ENCODE results near the gene TCERG1L.

TCERG1L gene

GRCh38 chr10:131124945-131125344 lies 186.6 kb downstream of the TCERG1L start:
- no peak overlapping the region for H2AK5ac ChIP-seq (ENCODE audit: low read length, severe bottlenecking)
- no peaks in the 10 kb centered on the region for H3K36me3 ChIP-seq (ENCODE audit: control insufficient read depth in 1 of 2, insufficient read depth in 2 of 2, low read depth in 1 of 2, low read length in 2 of 2)
- H2BK12ac ChIP-seq (ENCODE audit: low read length in 2 of 2), result no peak overlapping the region
- no peak overlapping the region for H3K9ac ChIP-seq (ENCODE audit: low read length)
- DNase-seq, result no peak
- H2BK5ac ChIP-seq (ENCODE audit: low read depth, low read length, poor library complexity, severe bottlenecking), result no peak overlapping the region
- H2BK120ac ChIP-seq (ENCODE audit: low read depth, low read length), result no peak overlapping the region
- H3K27me3 ChIP-seq (ENCODE audit: control insufficient read depth in 1 of 2, insufficient read depth in 1 of 2, low read length in 2 of 2), result no peaks in the 10 kb centered on the region
- no peak overlapping the region for H3K4me2 ChIP-seq (ENCODE audit: low read length, poor library complexity, severe bottlenecking)
- H4K8ac ChIP-seq (ENCODE audit: low read length), result no peak overlapping the region
- H3K4ac ChIP-seq (ENCODE audit: low read depth in 1 of 2, low read length in 2 of 2), result no peak overlapping the region
- no peak overlapping the region for H3K18ac ChIP-seq (ENCODE audit: low read depth in 1 of 2, low read length in 2 of 2)
- H3K27ac ChIP-seq (ENCODE audit: low read length, poor library complexity, severe bottlenecking), result no peak overlapping the region
- peaks cover 2% of the 10 kb centered on the region for H3K9me3 ChIP-seq (ENCODE audit: control insufficient read depth, low read length)
- H3K14ac ChIP-seq (ENCODE audit: low read length in 2 of 2), result no peak overlapping the region
- H2AFZ ChIP-seq (ENCODE audit: low read depth, low read length), result no peak overlapping the region
- H3K4me3 ChIP-seq (ENCODE audit: insufficient read depth in 1 of 2, low read depth in 1 of 2, low read length in 2 of 2), result no peak overlapping the region
- no peaks in the 10 kb centered on the region for H3K79me1 ChIP-seq (replicated peaks; ENCODE audit: low read length, poor library complexity, severe bottlenecking)
- H3K4me1 ChIP-seq (ENCODE audit: control insufficient read depth, insufficient read depth, low read depth, low read length), result no peaks in the 10 kb centered on the region
- H3K23ac ChIP-seq (ENCODE audit: low read length in 2 of 2), result no peak overlapping the region
- no peak overlapping the region for H4K91ac ChIP-seq (ENCODE audit: low read length)
- H2BK15ac ChIP-seq (ENCODE audit: low read depth, poor library complexity, severe bottlenecking), result no peak overlapping the region

GRCh38 chr10:131123496-131123895 lies 188.0 kb downstream of the TCERG1L start:
- Histone ChIP-seq H2BK120ac (ENCODE audit: low read depth, low read length) (no peak overlapping the region), H3K4ac (ENCODE audit: low read depth in 1 of 2, low read length in 2 of 2) (no peak overlapping the region), H3K4me3 (ENCODE audit: insufficient read depth in 1 of 2, low read depth in 1 of 2, low read length in 2 of 2) (no peak overlapping the region), H3K18ac (ENCODE audit: low read depth in 1 of 2, low read length in 2 of 2) (no peak overlapping the region), H2AFZ (ENCODE audit: low read depth, low read length) (no peak overlapping the region), H3K9me3 (ENCODE audit: control insufficient read depth, low read length) (peaks cover 2% of the 10 kb centered on the region), H3K79me1 (replicated peaks; ENCODE audit: low read length, poor library complexity, severe bottlenecking) (no peaks in the 10 kb centered on the region), H3K4me2 (ENCODE audit: low read length, poor library complexity, severe bottlenecking) (no peak overlapping the region), H4K91ac (ENCODE audit: low read length) (no peak overlapping the region), H4K8ac (ENCODE audit: low read length) (no peak overlapping the region), H3K36me3 (ENCODE audit: control insufficient read depth in 1 of 2, insufficient read depth in 2 of 2, low read depth in 1 of 2, low read length in 2 of 2) (no peaks in the 10 kb centered on the region), H2BK5ac (ENCODE audit: low read depth, low read length, poor library complexity, severe bottlenecking) (no peak overlapping the region), H3K27me3 (ENCODE audit: control insufficient read depth in 1 of 2, insufficient read depth in 1 of 2, low read length in 2 of 2) (no peaks in the 10 kb centered on the region), H2BK15ac (ENCODE audit: low read depth, poor library complexity, severe bottlenecking) (no peak overlapping the region), H3K23ac (ENCODE audit: low read length in 2 of 2) (no peak overlapping the region), H3K27ac (ENCODE audit: low read length, poor library complexity, severe bottlenecking) (no peak overlapping the region), H2BK12ac (ENCODE audit: low read length in 2 of 2) (no peak overlapping the region), H2AK5ac (ENCODE audit: low read length, severe bottlenecking) (no peak overlapping the region), H3K9ac (ENCODE audit: low read length) (no peak overlapping the region), H3K14ac (ENCODE audit: low read length in 2 of 2) (no peak overlapping the region), H3K4me1 (ENCODE audit: control insufficient read depth, insufficient read depth, low read depth, low read length) (no peaks in the 10 kb centered on the region)
- 85% methylated on average over 11 of the region's 11 CpGs for WGBS
- DNase-seq, result no peak

- H3K14ac ChIP-seq (ENCODE audit: low read length in 2 of 2), result no peak overlapping the region
- WGBS, result 82% methylated on average over 11 of the region's 11 CpGs
- no peaks in the 10 kb centered on the region for H3K4me1 ChIP-seq (ENCODE audit: control insufficient read depth, insufficient read depth, low read depth, low read length)
- no peak overlapping the region for H3K4me2 ChIP-seq (ENCODE audit: low read length, poor library complexity, severe bottlenecking)
- H4K91ac ChIP-seq (ENCODE audit: low read length), result no peak overlapping the region
- H3K36me3 ChIP-seq (ENCODE audit: control insufficient read depth in 1 of 2, insufficient read depth in 2 of 2, low read depth in 1 of 2, low read length in 2 of 2), result no peaks in the 10 kb centered on the region
- H2BK120ac ChIP-seq (ENCODE audit: low read depth, low read length), result no peak overlapping the region
- no peak overlapping the region for H3K9ac ChIP-seq (ENCODE audit: low read length)
- no peak overlapping the region for H3K18ac ChIP-seq (ENCODE audit: low read depth in 1 of 2, low read length in 2 of 2)
- no peak overlapping the region for H2BK15ac ChIP-seq (ENCODE audit: low read depth, poor library complexity, severe bottlenecking)
- no peaks in the 10 kb centered on the region for H3K27me3 ChIP-seq (ENCODE audit: control insufficient read depth in 1 of 2, insufficient read depth in 1 of 2, low read length in 2 of 2)
- H3K4ac ChIP-seq (ENCODE audit: low read depth in 1 of 2, low read length in 2 of 2), result no peak overlapping the region
- H3K4me3 ChIP-seq (ENCODE audit: insufficient read depth in 1 of 2, low read depth in 1 of 2, low read length in 2 of 2), result no peak overlapping the region
- no peak overlapping the region for H3K27ac ChIP-seq (ENCODE audit: low read length, poor library complexity, severe bottlenecking)
- no peak overlapping the region for H3K23ac ChIP-seq (ENCODE audit: low read length in 2 of 2)
- H4K8ac ChIP-seq (ENCODE audit: low read length), result no peak overlapping the region
- H2BK5ac ChIP-seq (ENCODE audit: low read depth, low read length, poor library complexity, severe bottlenecking), result no peak overlapping the region
- H2BK12ac ChIP-seq (ENCODE audit: low read length in 2 of 2), result no peak overlapping the region
- H2AK5ac ChIP-seq (ENCODE audit: low read length, severe bottlenecking), result no peak overlapping the region
- H3K9me3 ChIP-seq (ENCODE audit: control insufficient read depth, low read length), result peaks cover 2% of the 10 kb centered on the region
- DNase-seq, result no peak
- no peak overlapping the region for H2AFZ ChIP-seq (ENCODE audit: low read depth, low read length)
- H3K79me1 ChIP-seq (replicated peaks; ENCODE audit: low read length, poor library complexity, severe bottlenecking), result no peaks in the 10 kb centered on the region
Measured at GRCh38 chr10:131121511-131122035, 189.9 kb downstream of the TCERG1L start.

- H2BK12ac ChIP-seq (ENCODE audit: low read length in 2 of 2), result no peak overlapping the region
- no peak overlapping the region for H3K4ac ChIP-seq (ENCODE audit: low read depth in 1 of 2, low read length in 2 of 2)
- no peak for DNase-seq
- H2BK5ac ChIP-seq (ENCODE audit: low read depth, low read length, poor library complexity, severe bottlenecking), result no peak overlapping the region
- H4K8ac ChIP-seq (ENCODE audit: low read length), result no peak overlapping the region
- no peak overlapping the region for H3K4me3 ChIP-seq (ENCODE audit: insufficient read depth in 1 of 2, low read depth in 1 of 2, low read length in 2 of 2)
- no peak overlapping the region for H3K9ac ChIP-seq (ENCODE audit: low read length)
- H2AK5ac ChIP-seq (ENCODE audit: low read length, severe bottlenecking), result no peak overlapping the region
- H3K23ac ChIP-seq (ENCODE audit: low read length in 2 of 2), result no peak overlapping the region
- 81% methylated on average over 16 of the region's 17 CpGs for WGBS
- no peaks in the 10 kb centered on the region for H3K36me3 ChIP-seq (ENCODE audit: control insufficient read depth in 1 of 2, insufficient read depth in 2 of 2, low read depth in 1 of 2, low read length in 2 of 2)
- no peak overlapping the region for H2BK15ac ChIP-seq (ENCODE audit: low read depth, poor library complexity, severe bottlenecking)
- H3K27ac ChIP-seq (ENCODE audit: low read length, poor library complexity, severe bottlenecking), result no peak overlapping the region
- no peak overlapping the region for H3K4me2 ChIP-seq (ENCODE audit: low read length, poor library complexity, severe bottlenecking)
- no peaks in the 10 kb centered on the region for H3K79me1 ChIP-seq (replicated peaks; ENCODE audit: low read length, poor library complexity, severe bottlenecking)
- H3K18ac ChIP-seq (ENCODE audit: low read depth in 1 of 2, low read length in 2 of 2), result no peak overlapping the region
- H3K4me1 ChIP-seq (ENCODE audit: control insufficient read depth, insufficient read depth, low read depth, low read length), result no peaks in the 10 kb centered on the region
- no peak overlapping the region for H2BK120ac ChIP-seq (ENCODE audit: low read depth, low read length)
- peaks cover 2% of the 10 kb centered on the region for H3K9me3 ChIP-seq (ENCODE audit: control insufficient read depth, low read length)
- H3K27me3 ChIP-seq (ENCODE audit: control insufficient read depth in 1 of 2, insufficient read depth in 1 of 2, low read length in 2 of 2), result no peaks in the 10 kb centered on the region
- no peak overlapping the region for H2AFZ ChIP-seq (ENCODE audit: low read depth, low read length)
- no peak overlapping the region for H4K91ac ChIP-seq (ENCODE audit: low read length)
- H3K14ac ChIP-seq (ENCODE audit: low read length in 2 of 2), result no peak overlapping the region
Measured at GRCh38 chr10:131119626-131120355, 191.7 kb downstream of the TCERG1L start.

Data from mesenchymal stem cell (in vitro differentiated cells and primary cell).